OCI-LY7 (cell line): ENCODE data around the gene ISLR. TPM values are rescaled to one million over a fixed set of nuclear protein-coding genes. Genes with fewer than 3 reads are reported as not detected.

ENCODE experiments used
- BruUV-seq: library from RNA; stranded (reverse); fragments of 400-500 nt; replicated peaks from 2 replicates; lab custom pipeline; 2021; lab: Mats Ljungman, UMichigan
- CTCF ChIA-PET: fragments of 300-600 bp; sonication (Branson Sonifier 250); formaldehyde crosslinking; loops from one replicate; lab custom pipeline; 2022; ENCODE audit warnings: antibody characterized with exemption; ENCODE audit not compliant: unreplicated experiment; lab: Charles Lee
- POLR2A ChIA-PET: fragments of 300-600 bp; sonication (Branson Sonifier 250); formaldehyde crosslinking; loops from one replicate; lab custom pipeline; 2022; ENCODE audit warnings: antibody characterized with exemption; lab: Charles Lee
- DNase-seq: peaks from one replicate; pipeline ENCODE4 v3.0.0-alpha.2; 2015; ENCODE audit warnings: low spot score
- H2AFZ ChIP-seq: fragments of 200-600 bp; sonication (generic), shearing (Covaris generic); 2 replicates; pipeline ENCODE4 v1.6.1; 2014; ENCODE audit warnings: mild to moderate bottlenecking, antibody characterized with exemption, low read length, moderate library complexity
- H3K27ac ChIP-seq: fragments of 200-600 bp; sonication (generic); 2 replicates; pipeline ENCODE4 v1.5.1; 2014; ENCODE audit warnings: mixed run types, low read depth, mild to moderate bottlenecking, moderate library complexity, low read length, inconsistent platforms; ENCODE audit not compliant: poor library complexity, severe bottlenecking
- H3K36me3 ChIP-seq: fragments of 200-600 bp; sonication (generic); 2 replicates; pipeline ENCODE4 v1.6.1; 2014; ENCODE audit warnings: mild to moderate bottlenecking, antibody characterized with exemption, low read length, moderate library complexity, mixed read lengths; ENCODE audit not compliant: insufficient read depth
- H3K4me1 ChIP-seq: fragments of 200-600 bp; sonication (generic); 2 replicates; pipeline ENCODE4 v1.5.1; 2014; ENCODE audit warnings: mild to moderate bottlenecking, low read length; ENCODE audit not compliant: insufficient read depth, poor library complexity, severe bottlenecking
- H3K4me2 ChIP-seq: fragments of 200-600 bp; sonication (generic); 2 replicates; pipeline ENCODE4 v1.6.1; 2014; ENCODE audit warnings: mild to moderate bottlenecking, low read length
- H3K4me3 ChIP-seq: fragments of 200-600 bp; sonication (generic); 2 replicates; pipeline ENCODE4 v1.5.1; 2014; ENCODE audit warnings: mild to moderate bottlenecking, low read depth, low read length; ENCODE audit not compliant: poor library complexity, severe bottlenecking
- H3K79me2 ChIP-seq: fragments of 200-600 bp; sonication (generic); 2 replicates; pipeline ENCODE4 v1.6.1; 2016; ENCODE audit warnings: low read depth, mild to moderate bottlenecking, low read length, moderate library complexity, mixed read lengths; ENCODE audit not compliant: insufficient read depth
- H3K9me2 ChIP-seq: fragments of 200-600 bp; sonication (generic); 2 replicates; pipeline ENCODE4 v1.6.1; 2016; ENCODE audit warnings: mild to moderate bottlenecking, low read length, mixed read lengths; ENCODE audit not compliant: insufficient read depth
- H3K9me3 ChIP-seq: fragments of 200-600 bp; sonication (generic); 2 replicates; pipeline ENCODE4 v1.6.1; 2014; ENCODE audit warnings: mild to moderate bottlenecking, mixed run types, low read length, mixed read lengths
- H4K20me1 ChIP-seq: fragments of 200-600 bp; sonication (generic); 2 replicates; pipeline ENCODE4 v1.6.1; 2014; ENCODE audit warnings: mild to moderate bottlenecking, antibody characterized with exemption, low read length, moderate library complexity, mixed read lengths; ENCODE audit not compliant: insufficient read depth
- CTCF ChIP-seq: fragments of 200-600 bp; sonication (generic); conservative IDR thresholded peaks from 2 replicates; pipeline ENCODE4 v1.5.1; 2014; ENCODE audit warnings: mild to moderate bottlenecking, antibody characterized with exemption, low read length, moderate library complexity, mixed read lengths
- EZH2phosphoT487 ChIP-seq: fragments of 200-600 bp; sonication (generic); IDR thresholded peaks from 2 replicates; pipeline ENCODE4 v1.6.1; 2018; ENCODE audit warnings: low read depth, borderline replicate concordance, mild to moderate bottlenecking, mixed run types, antibody characterized with exemption, low read length, moderate library complexity, mixed read lengths
- intact Hi-C: fragments of 100-400 bp; cut with micrococcal nuclease; formaldehyde crosslinking; loops from one replicate; pipeline ENCODE4 v1.10.0; 2022; ENCODE audit not compliant: unreplicated experiment
- total RNA-seq, 2 experiments: library from RNA; depleted of rRNA in 1 of 2; stranded (reverse); fragments of >200 nt in 1 of 2; shearing (Covaris generic) in 1 of 2; gene quantifications; 2 replicates each; pipeline ENCODE4 v1.2.3, GENCODE V29; 2014 to 2022

ISLR gene
- total RNA-seq, 2 experiments from 2014 or later, result not detected

- CTCF ChIA-PET, result no interaction called here
These were observed 36.5 kb upstream of the ISLR start for GRCh38 chr15:74136814-74137536.

GRCh38 chr15:74137537-74137894 is 36.0 kb upstream of the ISLR start:
- CTCF ChIA-PET, result no interaction called here
- DNase-seq, result no peak
- Histone ChIP-seq H2AFZ (no peak overlapping the region), H3K4me1 (no peaks in the 10 kb centered on the region), H3K79me2 (no peaks in the 10 kb centered on the region), H3K36me3 (no peaks in the 10 kb centered on the region), H3K9me3 (no peaks in the 10 kb centered on the region), H3K4me3 (no peak overlapping the region), H3K27ac (no peak overlapping the region), H3K4me2 (no peak overlapping the region), H3K9me2 (no peaks in the 10 kb centered on the region), H4K20me1 (no peaks in the 10 kb centered on the region)
- no TSS peak for BruUV-seq
- POLR2A ChIA-PET, result no interaction called here
- no peak for TF ChIP-seq CTCF
- no peak for TF ChIP-seq EZH2phosphoT487
- intact Hi-C loops, result no loop called here

More at GRCh38 chr15:74136814-74137536, 36.5 kb upstream of the ISLR start:
- no peak for DNase-seq
- intact Hi-C loops, result no loop called here
- Histone ChIP-seq H3K27ac (no peak overlapping the region), H3K9me3 (no peaks in the 10 kb centered on the region), H3K36me3 (no peaks in the 10 kb centered on the region), H3K4me3 (no peak overlapping the region), H3K4me1 (no peaks in the 10 kb centered on the region), H4K20me1 (no peaks in the 10 kb centered on the region), H3K9me2 (no peaks in the 10 kb centered on the region), H3K79me2 (no peaks in the 10 kb centered on the region), H3K4me2 (no peak overlapping the region), H2AFZ (no peak overlapping the region)
- POLR2A ChIA-PET, result no interaction called here
- TF ChIP-seq EZH2phosphoT487 (no peak), CTCF (no peak)
- BruUV-seq, result no TSS peak

GRCh38 chr15:74138642-74139041 is 34.9 kb upstream of the ISLR start:
- Histone ChIP-seq H3K36me3 (no peaks in the 10 kb centered on the region), H3K9me3 (no peaks in the 10 kb centered on the region), H3K9me2 (no peaks in the 10 kb centered on the region), H3K27ac (no peak overlapping the region), H3K4me1 (no peaks in the 10 kb centered on the region), H3K4me3 (no peak overlapping the region), H3K4me2 (no peak overlapping the region), H2AFZ (no peak overlapping the region), H3K79me2 (no peaks in the 10 kb centered on the region), H4K20me1 (no peaks in the 10 kb centered on the region)
- ChIA-PET POLR2A (no interaction called here), CTCF (no interaction called here)
- intact Hi-C loops, result no loop called here
- DNase-seq, result no peak
- TF ChIP-seq CTCF (no peak), EZH2phosphoT487 (no peak)
- no TSS peak for BruUV-seq
